Mesenchymal stem cell (in vitro differentiated cells and primary cell): ENCODE measurements around the gene TRIM46.
"Not testable (repeated sequence)": the region's sequence is repeated elsewhere in the genome, so short reads cannot be mapped to it uniquely, and the experiment has no call there.

ENCODE experiments used
- DNase-seq: peaks from one replicate; pipeline ENCODE4 v3.0.0-alpha.2; 2013
- H2AFZ ChIP-seq: one replicate; pipeline ENCODE4 v1.6.1; 2013; ENCODE audit warnings: low read depth, mild to moderate bottlenecking, control low read depth, inconsistent platforms, low read length, moderate library complexity
- H2AK5ac ChIP-seq: 2 replicates; pipeline ENCODE4 v1.6.1; 2013; ENCODE audit warnings: low read length, moderate library complexity, mild to moderate bottlenecking, inconsistent platforms; ENCODE audit not compliant: severe bottlenecking
- H2BK120ac ChIP-seq: one replicate; pipeline ENCODE4 v1.6.1; 2013; ENCODE audit warnings: low read depth, mild to moderate bottlenecking, inconsistent platforms, low read length, moderate library complexity
- H2BK12ac ChIP-seq, 2 experiments: one replicate each; pipeline ENCODE4 v1.6.1; 2013; ENCODE audit warnings: inconsistent platforms in 2 of 2, low read length in 2 of 2, mild to moderate bottlenecking in 2 of 2, moderate library complexity in 2 of 2, control low read depth in 1 of 2
- H2BK15ac ChIP-seq: one replicate; pipeline ENCODE4 v1.6.1; 2013; ENCODE audit warnings: mild to moderate bottlenecking, low read depth, inconsistent platforms; ENCODE audit not compliant: poor library complexity, severe bottlenecking
- H2BK5ac ChIP-seq: 2 replicates; pipeline ENCODE4 v1.6.1; 2013; ENCODE audit warnings: low read depth, mild to moderate bottlenecking, low read length, control low read depth, inconsistent platforms; ENCODE audit not compliant: poor library complexity, severe bottlenecking
- H3K14ac ChIP-seq, 2 experiments: one replicate each; pipeline ENCODE4 v1.6.1; 2013; ENCODE audit warnings: inconsistent platforms in 2 of 2, low read length in 2 of 2, control low read depth in 1 of 2, mild to moderate bottlenecking in 1 of 2, moderate library complexity in 1 of 2
- H3K18ac ChIP-seq, 2 experiments: one replicate each; pipeline ENCODE4 v1.6.1; 2013; ENCODE audit warnings: inconsistent platforms in 2 of 2, low read length in 2 of 2, control low read depth in 1 of 2, low read depth in 1 of 2, mild to moderate bottlenecking in 1 of 2
- H3K23ac ChIP-seq, 2 experiments: one replicate each; pipeline ENCODE4 v1.6.1; 2013; ENCODE audit warnings: inconsistent platforms in 2 of 2, low read length in 2 of 2, mild to moderate bottlenecking in 2 of 2, moderate library complexity in 2 of 2, control low read depth in 1 of 2
- H3K27ac ChIP-seq: 2 replicates; pipeline ENCODE4 v1.5.1; 2013; ENCODE audit warnings: mild to moderate bottlenecking, moderate library complexity, low read length, control low read depth, inconsistent platforms; ENCODE audit not compliant: poor library complexity, severe bottlenecking
- H3K27me3 ChIP-seq, 2 experiments: 2 replicates each; pipeline versions ENCODE4 v1.6.1 to v1.7.0; 2013; ENCODE audit warnings: low read length in 2 of 2, mild to moderate bottlenecking in 2 of 2, moderate library complexity in 2 of 2, control low read depth in 1 of 2, inconsistent platforms in 1 of 2; ENCODE audit not compliant: control insufficient read depth in 1 of 2, insufficient read depth in 1 of 2
- H3K36me3 ChIP-seq, 2 experiments: 2 replicates each; pipeline versions ENCODE4 v1.6.1 to v1.7.0; 2013; ENCODE audit warnings: low read length in 2 of 2, control low read depth in 1 of 2, inconsistent platforms in 1 of 2, low read depth in 1 of 2, mild to moderate bottlenecking in 1 of 2; ENCODE audit not compliant: insufficient read depth in 2 of 2, control insufficient read depth in 1 of 2
- H3K4ac ChIP-seq, 2 experiments: one replicate each; pipeline ENCODE4 v1.6.1; 2013; ENCODE audit warnings: inconsistent platforms in 2 of 2, low read length in 2 of 2, mild to moderate bottlenecking in 2 of 2, moderate library complexity in 2 of 2, control low read depth in 1 of 2, low read depth in 1 of 2
- H3K4me1 ChIP-seq: 2 replicates; pipeline ENCODE4 v1.6.1; 2013; ENCODE audit warnings: low read depth, low read length, control low read depth; ENCODE audit not compliant: control insufficient read depth, insufficient read depth
- H3K4me2 ChIP-seq: 2 replicates; pipeline ENCODE4 v1.6.1; 2013; ENCODE audit warnings: low read length, mild to moderate bottlenecking, inconsistent platforms; ENCODE audit not compliant: poor library complexity, severe bottlenecking
- H3K4me3 ChIP-seq, 2 experiments: 2 replicates each; pipeline versions ENCODE4 v1.5.1 to v1.7.0; 2013; ENCODE audit warnings: low read length in 2 of 2, mild to moderate bottlenecking in 2 of 2, control low read depth in 1 of 2, low read depth in 1 of 2; ENCODE audit not compliant: insufficient read depth in 1 of 2
- H3K79me1 ChIP-seq: replicated peaks from 2 replicates; pipeline ENCODE4 v1.6.1; 2013; ENCODE audit warnings: mild to moderate bottlenecking, control low read depth, low read length, inconsistent platforms; ENCODE audit not compliant: poor library complexity, severe bottlenecking
- H3K9ac ChIP-seq: 2 replicates; pipeline ENCODE4 v1.7.0; 2013; ENCODE audit warnings: mild to moderate bottlenecking, low read length, moderate library complexity
- H3K9me3 ChIP-seq: 2 replicates; pipeline ENCODE4 v1.7.0; 2013; ENCODE audit warnings: mild to moderate bottlenecking, low read length; ENCODE audit not compliant: control insufficient read depth
- H4K8ac ChIP-seq: one replicate; pipeline ENCODE4 v1.6.1; 2013; ENCODE audit warnings: inconsistent platforms, mild to moderate bottlenecking, low read length, moderate library complexity
- H4K91ac ChIP-seq: one replicate; pipeline ENCODE4 v1.6.1; 2013; ENCODE audit warnings: mild to moderate bottlenecking, low read length, inconsistent platforms
- WGBS: methylation state at CpG from one replicate; pipeline ENCODE4 v1.1.7; 2013; ENCODE audit warnings: mixed read lengths; 5-methylcytosine and 5-hydroxymethylcytosine counted together

Gene TRIM46

DNA sequence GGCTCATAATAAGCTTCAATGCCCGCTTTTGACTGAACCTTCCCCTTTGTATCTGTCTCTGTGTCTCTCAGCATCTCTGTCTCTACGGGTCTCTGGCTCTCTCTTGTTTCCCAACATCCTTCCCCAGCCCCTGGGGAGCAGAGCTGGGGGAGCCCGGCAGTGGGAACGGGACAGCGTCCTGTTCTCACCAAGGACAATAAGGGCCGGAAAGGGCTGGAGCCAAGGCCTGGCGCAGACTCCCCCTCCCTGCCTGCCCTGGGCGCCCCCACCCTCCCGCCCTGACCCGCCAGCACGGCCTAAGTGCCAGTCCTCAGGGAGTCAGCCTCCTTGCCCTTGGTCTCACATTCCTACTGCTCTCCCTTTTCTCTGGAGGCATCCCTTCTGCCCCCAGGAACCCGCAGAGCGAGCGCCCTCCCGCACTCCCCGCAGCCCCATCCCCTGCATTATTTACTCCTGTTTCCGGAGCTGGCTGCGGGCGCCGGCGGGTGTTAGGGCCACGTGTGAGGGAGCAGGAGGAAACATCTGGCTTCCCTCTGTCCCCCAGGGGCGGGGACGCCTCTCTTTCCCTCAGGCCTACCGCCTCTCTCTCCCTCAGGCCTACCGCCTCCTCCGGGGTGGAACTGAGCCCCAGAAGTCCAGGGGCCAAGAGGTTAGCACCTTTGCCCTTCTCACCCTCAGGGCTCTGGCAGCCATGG is 7.0 kb upstream of the TRIM46 start:
- 33% methylated on average over 25 of the region's 27 CpGs for WGBS
- Histone ChIP-seq H2BK120ac (peak overlapping the region; percentile 0), H4K91ac (no peak overlapping the region), H3K36me3 (peaks cover 23 to 32% of the 10 kb centered on the region in 2 experiments), H3K4me3 (no peak overlapping the region), H3K27ac (no peak overlapping the region), H3K9ac (no peak overlapping the region), H3K14ac (no peak overlapping the region), H2AFZ (no peak overlapping the region), H3K4me1 (peaks cover 5% of the 10 kb centered on the region), H3K9me3 (no peaks in the 10 kb centered on the region), H3K18ac (no peak overlapping the region), H2BK15ac (no peak overlapping the region), H3K4me2 (no peak overlapping the region), H3K79me1 (peaks cover 9% of the 10 kb centered on the region), H3K23ac (peak overlapping the region in 1 of 2 experiments; percentile 53), H2AK5ac (no peak overlapping the region), H2BK12ac (no peak overlapping the region), H3K4ac (no peak overlapping the region), H3K27me3 (peaks cover 16 to 17% of the 10 kb centered on the region in 2 experiments), H2BK5ac (no peak overlapping the region), H4K8ac (no peak overlapping the region)
- peak; percentile 39 for DNase-seq

- 13% methylated on average over 23 of the region's 28 CpGs for WGBS
- no peak overlapping the region for H2AK5ac ChIP-seq
- no peak overlapping the region for H2BK5ac ChIP-seq
- H2BK15ac ChIP-seq: no peak overlapping the region
- no peak overlapping the region for H3K18ac ChIP-seq
- H3K9me3 ChIP-seq: no peaks in the 10 kb centered on the region
- H4K91ac ChIP-seq: no peak overlapping the region
- no peak overlapping the region for H3K27ac ChIP-seq
- H2AFZ ChIP-seq: no peak overlapping the region
- H3K27me3 ChIP-seq: peaks cover 16 to 17% of the 10 kb centered on the region in 2 experiments
- peak overlapping the region; percentile 42 for H3K9ac ChIP-seq
- peaks cover 5% of the 10 kb centered on the region for H3K4me1 ChIP-seq
- peak overlapping the region; percentile 24 for H3K4me2 ChIP-seq
- no peak overlapping the region for H3K14ac ChIP-seq
- H2BK120ac ChIP-seq: peak overlapping the region; percentile 0
- peak overlapping the region in 1 of 2 experiments; percentile 53 for H3K23ac ChIP-seq
- H3K36me3 ChIP-seq: peaks cover 23 to 32% of the 10 kb centered on the region in 2 experiments
- peak; percentile 80 for DNase-seq
- H4K8ac ChIP-seq: peak overlapping the region; percentile 38
- H3K4me3 ChIP-seq: peak overlapping the region in 1 of 2 experiments; percentile 61
- H2BK12ac ChIP-seq: no peak overlapping the region
- no peak overlapping the region for H3K4ac ChIP-seq
- H3K79me1 ChIP-seq: peaks cover 9% of the 10 kb centered on the region
Measured at GRCh38 chr1:155167166-155168104, 6.2 kb upstream of the TRIM46 start.

- not testable (repeated sequence) for H2AFZ ChIP-seq, DNase-seq, H3K9me3 ChIP-seq, H2BK15ac ChIP-seq, H3K4ac ChIP-seq, H3K4me1 ChIP-seq, H4K8ac ChIP-seq, H3K79me1 ChIP-seq, H4K91ac ChIP-seq, H3K9ac ChIP-seq, H3K23ac ChIP-seq, H2AK5ac ChIP-seq, H3K14ac ChIP-seq, H3K4me2 ChIP-seq, H3K18ac ChIP-seq, H2BK120ac ChIP-seq, H3K4me3 ChIP-seq, H2BK5ac ChIP-seq, H2BK12ac ChIP-seq, H3K27ac ChIP-seq
- H3K27me3 ChIP-seq: peaks cover 16 to 17% of the 10 kb centered on the region in 2 experiments
- WGBS: 78% methylated on average over 4 of the region's 4 CpGs
- peaks cover 23 to 32% of the 10 kb centered on the region in 2 experiments for H3K36me3 ChIP-seq
Measured at GRCh38 chr1:155168105-155168445, 5.6 kb upstream of the TRIM46 start.
